Neural progenitor cell (in vitro differentiated cells): ENCODE data around the gene PER3.
"Not testable (repeated sequence)": the region's sequence is repeated elsewhere in the genome, so short reads cannot be mapped to it uniquely, and the experiment has no call there.

ENCODE experiments used
- CTCF ChIP-seq: fragments of 200-600 bp; sonication (generic); IDR thresholded peaks from 2 replicates; pipeline ENCODE4 v1.5.1; 2017; ENCODE audit warnings: antibody characterized with exemption, mild to moderate bottlenecking
- EZH2 ChIP-seq: fragments of 200-600 bp; sonication (generic); IDR thresholded peaks from 2 replicates; pipeline ENCODE4 v1.6.1; 2017; ENCODE audit warnings: antibody characterized with exemption, mild to moderate bottlenecking, moderate library complexity
- EZH2phosphoT487 ChIP-seq: fragments of 200-600 bp; sonication (generic); IDR thresholded peaks from 2 replicates; pipeline ENCODE4 v1.6.1; 2017; ENCODE audit warnings: antibody characterized with exemption

- TF ChIP-seq CTCF, EZH2, EZH2phosphoT487: not testable (repeated sequence)
Measured at GRCh38 chr1:7791027-7791426, 6.9 kb downstream of the PER3 start.
